ENCODE measurements around the gene AQP12B. TPM values are rescaled to one million over a fixed set of nuclear protein-coding genes. Genes with fewer than 3 reads are reported as not detected.

Gene AQP12B
- total RNA-seq, 1 experiment from 2014 or later, result not detected

DNA sequence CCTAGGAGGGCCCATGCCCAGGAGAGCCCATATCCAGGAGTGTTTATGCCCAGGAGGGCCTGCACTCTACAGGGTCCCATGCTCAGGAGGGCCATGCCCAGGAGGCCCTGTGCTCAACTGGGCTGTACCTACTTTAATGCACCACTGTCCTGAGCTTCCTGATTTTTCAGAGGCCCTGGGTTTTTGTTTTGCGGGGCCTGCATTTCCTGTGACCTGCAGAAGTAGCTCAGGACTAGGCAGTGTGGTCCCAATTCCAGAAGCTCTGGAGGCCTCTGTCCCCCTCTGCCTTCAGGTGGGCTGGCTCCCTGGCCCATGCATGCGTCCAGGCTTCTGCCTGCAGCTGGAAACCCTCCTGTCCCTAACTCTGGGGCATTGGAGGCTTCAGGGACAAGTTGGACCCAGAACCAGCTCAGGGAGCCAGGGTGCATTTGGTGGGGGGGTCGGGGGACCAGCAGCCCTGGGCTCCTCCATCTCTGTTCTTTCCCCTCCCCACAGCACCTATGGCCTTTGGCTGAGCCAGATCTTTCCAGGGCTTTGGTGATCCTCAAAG lies 46.6 kb downstream of the AQP12B start:
- no peaks in the 10 kb centered on the region for H4K20me1 ChIP-seq (ENCODE audit: low read length)
- H3K79me2 ChIP-seq (ENCODE audit: low read length), result no peaks in the 10 kb centered on the region
- no peaks in the 10 kb centered on the region for H3K36me3 ChIP-seq (ENCODE audit: low read depth, low read length)
- DNase-seq (no peak), ATAC-seq (no peak)
- H2AFZ ChIP-seq (ENCODE audit: low read length), result no peak overlapping the region
- ChIA-PET POLR2A (ENCODE audit: unreplicated experiment) (no interaction called here), CTCF (no interaction called here)
- no peak overlapping the region for H3K27ac ChIP-seq (ENCODE audit: low read length)
- H3K9ac ChIP-seq (ENCODE audit: low read length), result no peak overlapping the region
- intact Hi-C loops (cut with micrococcal nuclease), result no loop called here
- H3K9me3 ChIP-seq (ENCODE audit: low read length), result no peaks in the 10 kb centered on the region
- TF ChIP-seq EZH2phosphoT487 (IDR thresholded peaks at IDR 0.05; ENCODE audit: borderline replicate concordance, low read length) (no peak), EZH2 (IDR thresholded peaks at IDR 0.05; ENCODE audit: low read length, unreplicated experiment) (no peak)
- TF ChIP-seq, protein P1, sequence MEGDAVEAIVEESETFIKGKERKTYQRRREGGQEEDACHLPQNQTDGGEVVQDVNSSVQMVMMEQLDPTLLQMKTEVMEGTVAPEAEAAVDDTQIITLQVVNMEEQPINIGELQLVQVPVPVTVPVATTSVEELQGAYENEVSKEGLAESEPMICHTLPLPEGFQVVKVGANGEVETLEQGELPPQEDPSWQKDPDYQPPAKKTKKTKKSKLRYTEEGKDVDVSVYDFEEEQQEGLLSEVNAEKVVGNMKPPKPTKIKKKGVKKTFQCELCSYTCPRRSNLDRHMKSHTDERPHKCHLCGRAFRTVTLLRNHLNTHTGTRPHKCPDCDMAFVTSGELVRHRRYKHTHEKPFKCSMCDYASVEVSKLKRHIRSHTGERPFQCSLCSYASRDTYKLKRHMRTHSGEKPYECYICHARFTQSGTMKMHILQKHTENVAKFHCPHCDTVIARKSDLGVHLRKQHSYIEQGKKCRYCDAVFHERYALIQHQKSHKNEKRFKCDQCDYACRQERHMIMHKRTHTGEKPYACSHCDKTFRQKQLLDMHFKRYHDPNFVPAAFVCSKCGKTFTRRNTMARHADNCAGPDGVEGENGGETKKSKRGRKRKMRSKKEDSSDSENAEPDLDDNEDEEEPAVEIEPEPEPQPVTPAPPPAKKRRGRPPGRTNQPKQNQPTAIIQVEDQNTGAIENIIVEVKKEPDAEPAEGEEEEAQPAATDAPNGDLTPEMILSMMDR (conservative IDR thresholded peaks at IDR 0.05; ENCODE audit: low read depth, low read length), result no peak
- H3K4me3 ChIP-seq (ENCODE audit: low read length), result no peak overlapping the region
- H3K27me3 ChIP-seq (ENCODE audit: low read length), result 0 out of 2 replicates have a peak, but pooled peaks cover 11% of the 10 kb centered on the region
- H3K9me2 ChIP-seq (replicated peaks; ENCODE audit: low read length), result no peaks in the 10 kb centered on the region
- H3K4me2 ChIP-seq (ENCODE audit: low read length), result no peak overlapping the region
- no peaks in the 10 kb centered on the region for H3K4me1 ChIP-seq (ENCODE audit: insufficient read depth, low read length)
- BruUV-seq (replicated peaks), result no TSS peak
- no peaks in the 10 kb centered on the region for H3F3A ChIP-seq (ENCODE audit: low read length, unreplicated experiment)

DNA sequence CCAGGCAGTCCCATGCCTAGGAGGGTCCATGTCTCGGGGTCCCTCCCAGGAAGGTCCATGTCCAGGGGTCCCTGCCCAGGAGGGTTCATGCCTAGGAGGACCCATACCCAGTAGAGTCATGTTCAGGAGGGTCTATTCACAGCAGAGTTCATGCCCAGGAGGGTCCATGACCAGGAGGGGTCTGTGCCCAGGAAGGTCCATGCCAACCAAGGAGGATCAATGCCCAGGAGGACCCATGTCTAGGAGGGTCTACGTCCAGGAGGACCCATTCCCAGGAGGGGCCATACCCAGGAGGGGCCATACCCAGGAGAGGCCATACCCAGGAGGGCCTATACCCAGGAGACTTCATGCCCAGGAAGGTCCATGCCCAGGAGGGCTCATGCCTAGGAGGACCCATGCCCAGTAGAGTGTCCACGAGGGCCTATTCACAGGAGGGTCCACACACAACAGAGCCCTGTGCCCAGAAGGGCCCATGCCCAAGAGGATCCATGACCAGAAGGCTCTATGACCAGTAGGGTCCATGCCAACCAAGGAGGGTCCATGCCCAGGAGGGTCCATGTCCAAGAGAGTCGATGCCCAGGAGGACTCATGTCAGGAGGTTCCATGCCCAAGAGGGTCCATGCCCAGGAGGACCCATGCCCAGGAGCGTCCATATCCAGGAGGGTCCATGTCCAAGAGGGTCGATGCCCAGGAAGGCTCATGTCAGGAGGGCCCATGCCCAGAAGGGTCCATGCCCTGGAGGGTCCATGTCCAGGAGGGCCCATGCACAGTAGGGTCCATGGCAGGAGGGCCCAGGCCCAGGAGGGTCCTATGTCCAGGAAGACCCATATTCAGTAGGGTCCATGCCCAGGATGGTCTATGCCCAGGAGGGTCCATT lies 47.3 kb downstream of the AQP12B start:
- no peaks in the 10 kb centered on the region for H3K36me3 ChIP-seq (ENCODE audit: low read depth, low read length)
- no peak overlapping the region for H3K9ac ChIP-seq (ENCODE audit: low read length)
- no peaks in the 10 kb centered on the region for H3K9me2 ChIP-seq (replicated peaks; ENCODE audit: low read length)
- no TSS peak for BruUV-seq (replicated peaks)
- CTCF ChIA-PET, result no interaction called here
- TF ChIP-seq EZH2 (IDR thresholded peaks at IDR 0.05; ENCODE audit: low read length, unreplicated experiment) (no peak), EZH2phosphoT487 (IDR thresholded peaks at IDR 0.05; ENCODE audit: borderline replicate concordance, low read length) (no peak)
- TF ChIP-seq, protein P1 (conservative IDR thresholded peaks at IDR 0.05; ENCODE audit: low read depth, low read length), result no peak
- H3K9me3 ChIP-seq (ENCODE audit: low read length), result no peaks in the 10 kb centered on the region
- H3K4me3 ChIP-seq (ENCODE audit: low read length), result no peak overlapping the region
- ATAC-seq (no peak), DNase-seq (no peak)
- H2AFZ ChIP-seq (ENCODE audit: low read length), result no peak overlapping the region
- H4K20me1 ChIP-seq (ENCODE audit: low read length), result no peaks in the 10 kb centered on the region
- no peaks in the 10 kb centered on the region for H3F3A ChIP-seq (ENCODE audit: low read length, unreplicated experiment)
- H3K4me1 ChIP-seq (ENCODE audit: insufficient read depth, low read length), result no peaks in the 10 kb centered on the region
- POLR2A ChIA-PET (ENCODE audit: unreplicated experiment), result no interaction called here
- 0 out of 2 replicates have a peak, but pooled peaks cover 11% of the 10 kb centered on the region for H3K27me3 ChIP-seq (ENCODE audit: low read length)
- H3K79me2 ChIP-seq (ENCODE audit: low read length), result no peaks in the 10 kb centered on the region
- no peak overlapping the region for H3K27ac ChIP-seq (ENCODE audit: low read length)
- no peak overlapping the region for H3K4me2 ChIP-seq (ENCODE audit: low read length)
- intact Hi-C loops (cut with micrococcal nuclease), result no loop called here

DNA sequence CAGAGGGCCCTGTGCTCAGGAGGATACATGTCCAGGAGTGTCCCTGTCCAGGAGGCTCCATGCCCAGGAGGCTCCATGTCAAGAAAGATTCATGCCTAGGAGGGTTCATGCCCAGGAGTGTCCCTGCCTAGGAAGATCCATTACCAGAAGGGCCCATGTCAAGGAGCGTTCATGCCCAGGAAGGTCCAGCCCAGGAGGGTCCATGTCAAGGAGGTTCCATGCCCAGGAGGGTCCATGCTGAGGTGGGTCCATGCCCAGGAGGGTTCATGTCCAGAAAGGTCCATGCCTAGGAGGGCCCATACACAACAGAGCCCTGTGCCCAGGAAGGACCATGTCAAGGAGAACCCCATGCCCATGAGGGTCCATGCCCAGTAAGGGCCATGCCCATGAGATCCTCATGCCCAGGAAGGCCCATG lies 50.4 kb downstream of the AQP12B start:
- ChIA-PET CTCF (no interaction called here), POLR2A (ENCODE audit: unreplicated experiment) (no interaction called here)
- H3K4me2 ChIP-seq (ENCODE audit: low read length), result no peak overlapping the region
- H3K27ac ChIP-seq (ENCODE audit: low read length), result no peak overlapping the region
- no peak for DNase-seq
- no TSS peak for BruUV-seq (replicated peaks)
- no peaks in the 10 kb centered on the region for H3F3A ChIP-seq (ENCODE audit: low read length, unreplicated experiment)
- TF ChIP-seq EZH2 (IDR thresholded peaks at IDR 0.05; ENCODE audit: low read length, unreplicated experiment) (no peak), EZH2phosphoT487 (IDR thresholded peaks at IDR 0.05; ENCODE audit: borderline replicate concordance, low read length) (no peak)
- TF ChIP-seq, protein P1 (conservative IDR thresholded peaks at IDR 0.05; ENCODE audit: low read depth, low read length), result no peak
- no peaks in the 10 kb centered on the region for H3K36me3 ChIP-seq (ENCODE audit: low read depth, low read length)
- intact Hi-C loops (cut with micrococcal nuclease), result no loop called here
- H3K4me3 ChIP-seq (ENCODE audit: low read length), result no peak overlapping the region
- no peaks in the 10 kb centered on the region for H3K4me1 ChIP-seq (ENCODE audit: insufficient read depth, low read length)
- H3K9me2 ChIP-seq (replicated peaks; ENCODE audit: low read length), result no peaks in the 10 kb centered on the region
- ATAC-seq, result no peak
- no peak overlapping the region for H3K9ac ChIP-seq (ENCODE audit: low read length)
- H4K20me1 ChIP-seq (ENCODE audit: low read length), result no peaks in the 10 kb centered on the region
- H2AFZ ChIP-seq (ENCODE audit: low read length), result no peak overlapping the region
- no peaks in the 10 kb centered on the region for H3K79me2 ChIP-seq (ENCODE audit: low read length)
- H3K9me3 ChIP-seq (ENCODE audit: low read length), result no peaks in the 10 kb centered on the region
- H3K27me3 ChIP-seq (ENCODE audit: low read length), result no peaks in the 10 kb centered on the region
